Mammary epithelial cell (primary cell): ENCODE data around the gene HCRTR2.

Source experiments
- EZH2 ChIP-seq: IDR thresholded peaks from 2 replicates; pipeline ENCODE4 v1.6.1; 2012; ENCODE audit warnings: low read length, inconsistent platforms, borderline replicate concordance
- TF ChIP-seq, protein P1 (sequence below), 2 donors: IDR thresholded peaks in 1 of 2; conservative IDR thresholded peaks in 1 of 2; 2 replicates each; pipeline ENCODE4 v1.5.1; 2011 to 2012; ENCODE audit warnings: inconsistent platforms in 2 of 2, low read length in 2 of 2, mild to moderate bottlenecking in 2 of 2, control low read depth in 1 of 2, low read depth in 1 of 2; ENCODE audit not compliant: insufficient read depth in 1 of 2; ENCODE audit errors: extremely low read depth in 1 of 2

DNA sequence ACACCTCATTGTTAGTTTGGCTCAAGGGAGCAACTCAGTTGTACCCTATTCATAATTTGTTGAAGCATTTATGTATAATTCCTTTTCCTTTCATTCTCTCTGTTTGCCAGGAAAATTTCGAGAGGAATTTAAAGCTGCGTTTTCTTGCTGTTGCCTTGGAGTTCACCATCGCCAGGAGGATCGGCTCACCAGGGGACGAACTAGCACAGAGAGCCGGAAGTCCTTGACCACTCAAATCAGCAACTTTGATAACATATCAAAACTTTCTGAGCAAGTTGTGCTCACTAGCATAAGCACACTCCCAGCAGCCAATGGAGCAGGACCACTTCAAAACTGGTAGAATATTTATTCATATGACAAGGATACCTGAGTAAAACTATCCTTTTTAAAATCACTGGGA, 107.8 kb downstream of the HCRTR2 start:
- TF ChIP-seq, protein P1, sequence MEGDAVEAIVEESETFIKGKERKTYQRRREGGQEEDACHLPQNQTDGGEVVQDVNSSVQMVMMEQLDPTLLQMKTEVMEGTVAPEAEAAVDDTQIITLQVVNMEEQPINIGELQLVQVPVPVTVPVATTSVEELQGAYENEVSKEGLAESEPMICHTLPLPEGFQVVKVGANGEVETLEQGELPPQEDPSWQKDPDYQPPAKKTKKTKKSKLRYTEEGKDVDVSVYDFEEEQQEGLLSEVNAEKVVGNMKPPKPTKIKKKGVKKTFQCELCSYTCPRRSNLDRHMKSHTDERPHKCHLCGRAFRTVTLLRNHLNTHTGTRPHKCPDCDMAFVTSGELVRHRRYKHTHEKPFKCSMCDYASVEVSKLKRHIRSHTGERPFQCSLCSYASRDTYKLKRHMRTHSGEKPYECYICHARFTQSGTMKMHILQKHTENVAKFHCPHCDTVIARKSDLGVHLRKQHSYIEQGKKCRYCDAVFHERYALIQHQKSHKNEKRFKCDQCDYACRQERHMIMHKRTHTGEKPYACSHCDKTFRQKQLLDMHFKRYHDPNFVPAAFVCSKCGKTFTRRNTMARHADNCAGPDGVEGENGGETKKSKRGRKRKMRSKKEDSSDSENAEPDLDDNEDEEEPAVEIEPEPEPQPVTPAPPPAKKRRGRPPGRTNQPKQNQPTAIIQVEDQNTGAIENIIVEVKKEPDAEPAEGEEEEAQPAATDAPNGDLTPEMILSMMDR (conservative IDR thresholded peaks at IDR 0.05 in 1 of 2, IDR thresholded peaks at IDR 0.05 in 1 of 2; ENCODE audit: extremely low read depth in 1 of 2, insufficient read depth in 1 of 2, low read depth in 1 of 2, low read length in 2 of 2), result no peak
- no peak for TF ChIP-seq EZH2
